ENCODE data around the gene SPATA22. TPM values are rescaled to one million over a fixed set of nuclear protein-coding genes. Genes with fewer than 3 reads are reported as not detected.
"Not testable (repeated sequence)": the region's sequence is repeated elsewhere in the genome, so short reads cannot be mapped to it uniquely, and the experiment has no call there.

SPATA22 gene, protein sequence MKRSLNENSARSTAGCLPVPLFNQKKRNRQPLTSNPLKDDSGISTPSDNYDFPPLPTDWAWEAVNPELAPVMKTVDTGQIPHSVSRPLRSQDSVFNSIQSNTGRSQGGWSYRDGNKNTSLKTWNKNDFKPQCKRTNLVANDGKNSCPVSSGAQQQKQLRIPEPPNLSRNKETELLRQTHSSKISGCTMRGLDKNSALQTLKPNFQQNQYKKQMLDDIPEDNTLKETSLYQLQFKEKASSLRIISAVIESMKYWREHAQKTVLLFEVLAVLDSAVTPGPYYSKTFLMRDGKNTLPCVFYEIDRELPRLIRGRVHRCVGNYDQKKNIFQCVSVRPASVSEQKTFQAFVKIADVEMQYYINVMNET
- total RNA-seq: under 1 TPM in 2 of 4 donors, not detected in 2; 0.40 to 0.67 TPM

DNA sequence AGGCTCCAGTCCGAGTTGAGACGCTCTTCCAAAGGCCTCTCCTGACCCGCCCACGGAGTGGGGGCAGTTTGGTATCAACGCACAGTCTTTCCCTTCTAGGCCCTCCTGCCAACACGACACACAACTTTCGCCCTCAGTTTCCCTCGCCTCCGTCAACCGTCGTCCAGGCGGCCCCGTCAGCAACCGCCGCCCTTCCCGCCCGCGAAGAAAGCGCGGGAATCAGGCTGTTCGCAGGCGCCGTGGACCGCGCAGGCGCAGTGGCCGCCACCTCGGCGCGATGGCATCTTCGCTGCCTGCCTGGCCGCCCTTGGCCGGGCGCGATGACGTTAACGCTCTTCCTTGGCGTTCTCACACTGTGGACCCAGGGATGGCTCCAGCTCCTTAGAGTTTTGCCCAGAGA is at the start of gene SPATA22:
SPATA22 (minus strand) TSS at position 221 of the 400 bp plus-strand sequence. CDS start 2,494 bp downstream, outside the sequence.
- intact Hi-C loops (cut with DNase I): no loop called here
- H3K4me3 ChIP-seq (replicated peaks in 1 of 3): no peak within 1 kb of the TSS
- H3K9me3 ChIP-seq: no peaks in the 10 kb centered on the region
- H3K27me3 ChIP-seq: no peaks in the 10 kb centered on the region
- H3K4me1 ChIP-seq: peaks cover 3 to 4% of the 10 kb centered on the region in 2 donors
- TF ChIP-seq POLR2A (IDR thresholded peaks at IDR 0.05): no peak
- TF ChIP-seq, protein P1, sequence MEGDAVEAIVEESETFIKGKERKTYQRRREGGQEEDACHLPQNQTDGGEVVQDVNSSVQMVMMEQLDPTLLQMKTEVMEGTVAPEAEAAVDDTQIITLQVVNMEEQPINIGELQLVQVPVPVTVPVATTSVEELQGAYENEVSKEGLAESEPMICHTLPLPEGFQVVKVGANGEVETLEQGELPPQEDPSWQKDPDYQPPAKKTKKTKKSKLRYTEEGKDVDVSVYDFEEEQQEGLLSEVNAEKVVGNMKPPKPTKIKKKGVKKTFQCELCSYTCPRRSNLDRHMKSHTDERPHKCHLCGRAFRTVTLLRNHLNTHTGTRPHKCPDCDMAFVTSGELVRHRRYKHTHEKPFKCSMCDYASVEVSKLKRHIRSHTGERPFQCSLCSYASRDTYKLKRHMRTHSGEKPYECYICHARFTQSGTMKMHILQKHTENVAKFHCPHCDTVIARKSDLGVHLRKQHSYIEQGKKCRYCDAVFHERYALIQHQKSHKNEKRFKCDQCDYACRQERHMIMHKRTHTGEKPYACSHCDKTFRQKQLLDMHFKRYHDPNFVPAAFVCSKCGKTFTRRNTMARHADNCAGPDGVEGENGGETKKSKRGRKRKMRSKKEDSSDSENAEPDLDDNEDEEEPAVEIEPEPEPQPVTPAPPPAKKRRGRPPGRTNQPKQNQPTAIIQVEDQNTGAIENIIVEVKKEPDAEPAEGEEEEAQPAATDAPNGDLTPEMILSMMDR (IDR thresholded peaks at IDR 0.05): no peak
- WGBS, 2 donors: 96 to 97% methylated on average over 38 of the region's 38 CpGs
- DNase-seq: no peak
- H3K36me3 ChIP-seq: no peaks in the 10 kb centered on the region
- no peak within 1 kb of the TSS for H3K27ac ChIP-seq

DNA sequence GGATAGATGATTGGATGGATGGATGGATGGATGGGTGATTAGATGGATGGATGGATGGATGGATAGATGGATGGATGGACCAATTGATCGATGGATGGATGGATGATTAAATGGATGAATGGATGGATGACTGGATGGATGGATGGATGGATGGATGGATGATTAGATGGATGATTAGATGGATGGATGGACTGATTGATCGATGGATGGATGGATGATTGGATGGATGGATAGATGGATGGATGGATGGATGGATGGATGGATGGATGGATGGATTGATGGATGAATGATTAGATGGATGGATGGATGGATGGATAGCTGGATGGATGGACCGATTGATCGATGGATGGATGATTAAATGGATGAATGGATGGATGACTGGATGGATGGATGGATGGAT is 47.9 kb upstream of the SPATA22 start:
- not testable (repeated sequence) for H3K36me3 ChIP-seq

DNA sequence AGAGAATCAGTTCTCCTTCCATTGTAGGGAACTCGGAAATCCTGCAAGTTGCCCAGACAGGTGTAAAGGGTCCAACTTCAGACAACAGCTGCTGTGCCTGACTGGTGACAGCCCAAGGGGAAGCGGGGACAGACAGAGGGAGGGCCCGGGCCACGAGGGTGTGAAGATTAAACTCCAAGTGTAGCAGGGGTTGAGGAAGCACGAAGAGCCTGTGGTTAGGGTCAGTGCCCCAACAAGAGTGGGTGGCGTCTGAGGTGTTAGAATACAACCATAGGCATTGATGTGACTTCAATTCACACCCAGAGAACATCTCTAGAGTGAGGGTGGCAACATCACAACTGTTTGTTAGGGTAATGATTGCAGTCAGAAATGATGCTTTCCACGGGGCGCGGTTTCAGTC is 43.3 kb upstream of the SPATA22 start:
- intact Hi-C loops (cut with DNase I): no loop called here
- 73 to 82% methylated on average over 9 of the region's 9 CpGs for WGBS, 2 donors
- no peak for DNase-seq
- Histone ChIP-seq H3K4me1 (peaks cover 4 to 6% of the 10 kb centered on the region in 2 donors), H3K9me3 (no peaks in the 10 kb centered on the region), H3K27me3 (no peaks in the 10 kb centered on the region), H3K36me3 (no peaks in the 10 kb centered on the region), H3K4me3 (replicated peaks in 1 of 3) (no peak overlapping the region), H3K27ac (no peak overlapping the region)
- TF ChIP-seq, protein P1 (IDR thresholded peaks at IDR 0.05): no peak
- no peak for TF ChIP-seq POLR2A (IDR thresholded peaks at IDR 0.05)

More for the DNA sequence above, 47.9 kb upstream of the SPATA22 start:
- DNase-seq; H3K27me3 ChIP-seq; intact Hi-C loops (cut with DNase I); H3K9me3 ChIP-seq; H3K27ac ChIP-seq; H3K4me1 ChIP-seq; H3K4me3 ChIP-seq (replicated peaks in 1 of 3): not testable (repeated sequence)
- 89 to 91% methylated on average over 4 of the region's 4 CpGs for WGBS, 2 donors

DNA sequence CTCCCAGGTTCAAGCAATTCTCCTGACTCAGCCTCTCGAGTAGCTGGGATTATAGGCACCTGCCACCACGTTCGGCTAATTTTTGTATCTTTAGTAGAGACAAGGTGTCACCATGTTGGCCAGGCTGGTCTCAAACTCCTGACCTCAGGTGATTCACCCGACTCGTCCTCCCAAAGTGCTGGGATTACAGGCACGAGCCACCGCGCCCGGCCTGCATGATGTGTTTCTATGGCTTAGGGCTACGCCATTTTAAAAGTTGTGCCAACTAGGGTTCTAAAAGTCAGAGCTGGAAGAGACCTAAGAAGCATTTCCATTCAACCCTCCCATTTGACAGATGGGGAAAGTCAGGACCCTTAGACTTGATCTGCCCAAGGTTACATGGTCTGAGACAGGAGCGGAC is 42.5 kb upstream of the SPATA22 start:
- H3K4me1 ChIP-seq; DNase-seq; H3K27me3 ChIP-seq; H3K4me3 ChIP-seq (replicated peaks in 1 of 3); H3K27ac ChIP-seq; intact Hi-C loops (cut with DNase I); H3K9me3 ChIP-seq; H3K36me3 ChIP-seq: not testable (repeated sequence)
- WGBS, 2 donors: 95 to 97% methylated on average over 11 of the region's 11 CpGs

DNA sequence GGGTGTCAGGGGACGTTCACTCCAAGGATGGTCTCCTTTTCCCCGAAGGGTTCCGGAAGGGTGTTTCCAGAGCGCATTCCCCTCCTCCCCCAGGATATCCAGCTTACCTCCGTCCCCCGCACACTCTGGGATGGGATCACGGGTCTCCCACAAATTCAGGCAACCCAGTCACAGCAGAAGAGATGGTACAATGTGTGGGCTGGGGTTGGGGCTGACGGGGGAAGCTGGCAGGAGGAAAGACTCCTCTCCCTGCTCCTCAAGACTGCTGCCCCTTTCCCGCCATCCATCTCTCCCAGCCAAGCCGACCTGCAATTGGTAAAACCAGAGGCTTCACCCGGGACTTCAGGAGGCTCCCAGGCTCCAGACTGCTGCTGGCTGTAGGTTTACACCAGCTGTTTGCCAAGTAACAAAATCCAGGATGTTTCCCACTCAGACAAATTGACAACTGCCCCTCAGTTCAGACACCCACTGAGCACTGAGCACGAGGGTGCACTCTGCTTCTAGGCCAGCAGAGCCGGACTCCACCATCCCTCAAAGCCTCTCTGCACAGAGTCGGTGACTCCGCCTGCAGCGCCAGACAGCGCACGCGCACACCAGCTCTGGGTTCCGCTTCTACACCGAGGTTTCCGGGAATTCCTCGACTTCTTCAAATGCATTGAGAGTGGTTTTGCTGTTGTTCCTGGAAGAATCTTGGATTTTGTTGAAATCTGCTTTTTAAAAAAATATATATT is 41.9 kb upstream of the SPATA22 start:
- Histone ChIP-seq H3K4me3 (replicated peaks in 1 of 3) (no peak overlapping the region), H3K9me3 (no peaks in the 10 kb centered on the region), H3K36me3 (no peaks in the 10 kb centered on the region), H3K4me1 (peaks cover 4 to 6% of the 10 kb centered on the region in 2 donors), H3K27ac (peak overlapping the region in 2 of 3 donors; percentile 54 to 70), H3K27me3 (no peaks in the 10 kb centered on the region)
- 84 to 86% methylated on average over 22 to 23 of the region's 23 CpGs for WGBS, 2 donors
- TF ChIP-seq POLR2A (IDR thresholded peaks at IDR 0.05): no peak
- TF ChIP-seq, protein P1 (IDR thresholded peaks at IDR 0.05): no peak
- DNase-seq: no peak
- intact Hi-C loops (cut with DNase I): no loop called here
